AG09319 (cell line): ENCODE measurements around the gene OLFML2A.
"Not testable (repeated sequence)": the region's sequence is repeated elsewhere in the genome, so short reads cannot be mapped to it uniquely, and the experiment has no call there.

Experiments
- DNase-seq: peaks from one replicate; pipeline ENCODE4 v3.0.0-alpha.2; 2010; ENCODE audit warnings: low read depth; ENCODE audit errors: extremely low read depth
- TF ChIP-seq, protein P1 (sequence below): IDR thresholded peaks from 2 replicates; pipeline ENCODE4 v1.5.1; 2011; ENCODE audit warnings: low read depth, mild to moderate bottlenecking, inconsistent platforms, low read length, moderate library complexity

OLFML2A gene

DNA sequence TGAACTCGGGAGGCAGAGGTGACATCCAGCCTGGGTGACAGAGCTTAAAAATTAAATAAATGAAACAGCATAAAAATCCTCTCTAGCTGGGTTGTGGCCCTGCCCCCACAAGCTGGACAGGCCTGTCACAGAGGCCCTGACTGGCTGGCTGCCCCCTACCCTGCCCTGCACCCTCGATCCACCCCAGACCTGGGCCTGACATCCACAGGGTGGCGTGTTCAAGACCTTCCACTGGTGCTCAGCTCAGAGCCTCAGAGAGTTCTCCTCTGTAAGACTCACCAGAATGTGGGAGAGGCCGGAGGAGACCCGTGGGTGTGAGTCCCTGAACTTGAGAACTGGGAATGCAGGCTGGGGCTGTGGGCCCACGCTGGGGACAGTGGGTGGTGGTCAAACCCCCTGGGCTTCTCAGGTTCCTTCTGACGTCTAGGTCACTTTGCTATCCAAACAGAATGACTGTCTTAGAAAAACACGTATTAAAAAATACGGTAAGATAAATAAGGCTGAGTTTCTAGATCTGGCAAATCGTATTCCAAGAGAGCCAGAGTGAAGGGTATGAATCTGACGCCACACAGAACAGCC, 66.6 kb downstream of the OLFML2A start:
- TF ChIP-seq, protein P1, sequence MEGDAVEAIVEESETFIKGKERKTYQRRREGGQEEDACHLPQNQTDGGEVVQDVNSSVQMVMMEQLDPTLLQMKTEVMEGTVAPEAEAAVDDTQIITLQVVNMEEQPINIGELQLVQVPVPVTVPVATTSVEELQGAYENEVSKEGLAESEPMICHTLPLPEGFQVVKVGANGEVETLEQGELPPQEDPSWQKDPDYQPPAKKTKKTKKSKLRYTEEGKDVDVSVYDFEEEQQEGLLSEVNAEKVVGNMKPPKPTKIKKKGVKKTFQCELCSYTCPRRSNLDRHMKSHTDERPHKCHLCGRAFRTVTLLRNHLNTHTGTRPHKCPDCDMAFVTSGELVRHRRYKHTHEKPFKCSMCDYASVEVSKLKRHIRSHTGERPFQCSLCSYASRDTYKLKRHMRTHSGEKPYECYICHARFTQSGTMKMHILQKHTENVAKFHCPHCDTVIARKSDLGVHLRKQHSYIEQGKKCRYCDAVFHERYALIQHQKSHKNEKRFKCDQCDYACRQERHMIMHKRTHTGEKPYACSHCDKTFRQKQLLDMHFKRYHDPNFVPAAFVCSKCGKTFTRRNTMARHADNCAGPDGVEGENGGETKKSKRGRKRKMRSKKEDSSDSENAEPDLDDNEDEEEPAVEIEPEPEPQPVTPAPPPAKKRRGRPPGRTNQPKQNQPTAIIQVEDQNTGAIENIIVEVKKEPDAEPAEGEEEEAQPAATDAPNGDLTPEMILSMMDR: no peak
- no peak for DNase-seq

DNA sequence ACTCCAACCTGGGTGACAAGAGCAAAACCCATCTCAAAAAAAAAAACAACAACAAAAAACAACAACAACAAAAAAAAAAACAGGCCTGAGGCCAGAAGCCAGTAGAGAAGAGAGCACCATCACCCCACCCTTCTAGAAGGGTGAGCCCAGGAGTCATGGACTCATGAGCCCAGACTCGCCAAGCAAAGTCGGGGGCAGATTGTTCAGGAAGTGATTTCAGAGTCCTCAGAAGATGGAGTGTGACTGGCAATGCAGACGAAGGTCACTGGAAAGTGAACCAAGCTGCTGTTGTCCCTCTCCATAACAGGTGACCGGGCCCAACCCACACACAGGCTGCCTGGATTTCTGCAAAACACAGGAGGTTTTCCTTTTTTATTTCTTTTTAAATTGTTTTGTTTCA, 67.4 kb downstream of the OLFML2A start:
- DNase-seq: no peak
- TF ChIP-seq, protein P1: no peak

DNA sequence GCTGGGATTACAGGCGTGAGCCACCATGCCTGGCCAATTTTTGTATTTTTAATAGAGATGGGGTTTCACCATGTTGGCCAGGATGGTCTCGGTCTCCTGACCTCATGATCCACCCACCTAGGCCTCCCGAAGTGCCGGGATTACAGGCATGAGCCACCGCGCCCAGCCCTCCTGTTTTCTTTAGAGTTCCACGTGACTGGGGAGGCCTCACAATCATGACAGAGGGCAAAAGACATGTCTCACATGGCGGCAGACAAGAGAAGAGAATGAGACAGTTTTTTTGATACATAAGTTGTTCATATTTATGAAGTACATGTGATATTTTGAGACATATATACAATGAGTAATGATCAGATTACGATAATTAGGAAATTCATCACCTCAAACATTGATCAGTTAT, 69.5 kb downstream of the OLFML2A start:
- not testable (repeated sequence) for DNase-seq

DNA sequence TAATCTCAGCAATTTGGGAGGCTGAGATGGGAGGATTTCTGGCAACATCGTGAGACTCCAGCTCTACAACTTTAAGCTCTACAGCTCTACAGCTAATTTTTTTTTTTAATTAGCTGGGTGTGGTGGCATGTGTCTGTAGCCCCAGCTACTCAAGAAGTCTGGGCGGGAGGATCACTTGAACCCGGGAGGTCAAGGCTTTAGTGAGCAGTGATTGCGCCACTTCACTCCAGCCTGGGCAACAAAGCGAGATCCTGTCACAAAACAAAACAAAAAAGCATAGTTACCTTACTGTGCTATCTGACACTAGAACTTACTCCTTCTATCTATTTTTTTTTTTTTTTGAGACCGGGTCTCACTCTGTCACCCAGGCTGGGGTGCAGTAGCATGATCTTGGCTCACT, 70.0 kb downstream of the OLFML2A start:
- no peak for DNase-seq
- TF ChIP-seq, protein P1: no peak

DNA sequence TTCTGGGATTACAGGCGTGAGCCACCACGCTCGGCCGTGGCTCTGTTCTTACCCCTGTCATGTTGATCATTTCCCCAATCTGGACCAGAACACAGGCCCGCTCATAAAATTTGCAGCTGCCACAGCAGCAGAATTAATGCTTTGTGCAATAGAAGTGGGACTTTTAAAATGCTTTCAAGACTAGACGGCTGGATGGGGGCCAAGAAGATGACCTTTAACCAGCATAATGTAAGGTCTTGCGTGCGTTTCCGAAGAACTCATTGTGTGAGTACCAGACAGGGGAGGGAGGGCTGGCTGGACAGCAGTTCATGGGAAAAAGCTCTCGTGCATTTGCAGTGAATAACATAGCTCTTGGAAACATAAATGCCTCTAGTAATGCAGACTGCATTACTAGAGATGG, 72.9 kb downstream of the OLFML2A start:
- TF ChIP-seq, protein P1: no peak
- DNase-seq: no peak

DNA sequence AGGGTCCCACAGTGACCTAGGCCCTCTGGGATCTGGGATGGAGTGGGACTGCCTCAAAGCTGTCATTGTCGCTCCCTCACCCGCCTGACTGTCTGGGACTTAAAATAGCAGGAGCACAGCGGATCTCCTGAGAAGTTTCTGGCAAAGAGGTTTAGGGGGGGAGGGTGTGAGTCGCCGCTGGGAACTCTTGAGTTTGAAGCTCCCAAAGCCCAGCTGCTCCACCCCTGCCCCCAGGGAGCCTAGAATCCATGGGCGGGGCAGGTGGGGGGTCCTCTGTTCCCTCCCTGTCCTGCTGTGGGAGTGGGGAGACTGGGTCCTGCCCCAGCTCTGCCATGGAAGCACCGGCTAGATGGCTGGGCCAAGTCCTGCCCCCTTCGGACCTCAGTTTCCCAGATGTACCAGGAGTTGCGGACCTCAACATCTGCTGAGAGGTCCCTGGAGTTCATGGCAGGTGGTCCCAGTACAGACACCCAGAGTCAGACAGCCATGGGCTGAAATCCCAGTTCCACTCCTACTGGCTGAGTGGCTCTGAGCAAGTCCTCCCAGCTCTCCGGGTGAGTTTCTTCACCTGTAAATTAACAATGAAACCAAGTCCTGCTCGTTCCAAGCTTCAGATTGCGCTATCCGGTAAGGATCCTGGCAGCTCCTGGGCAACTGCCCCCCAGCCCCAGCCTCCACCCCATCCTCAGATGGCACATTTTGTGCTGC, 75.3 kb downstream of the OLFML2A start:
- TF ChIP-seq, protein P1: no peak
- no peak for DNase-seq

DNA sequence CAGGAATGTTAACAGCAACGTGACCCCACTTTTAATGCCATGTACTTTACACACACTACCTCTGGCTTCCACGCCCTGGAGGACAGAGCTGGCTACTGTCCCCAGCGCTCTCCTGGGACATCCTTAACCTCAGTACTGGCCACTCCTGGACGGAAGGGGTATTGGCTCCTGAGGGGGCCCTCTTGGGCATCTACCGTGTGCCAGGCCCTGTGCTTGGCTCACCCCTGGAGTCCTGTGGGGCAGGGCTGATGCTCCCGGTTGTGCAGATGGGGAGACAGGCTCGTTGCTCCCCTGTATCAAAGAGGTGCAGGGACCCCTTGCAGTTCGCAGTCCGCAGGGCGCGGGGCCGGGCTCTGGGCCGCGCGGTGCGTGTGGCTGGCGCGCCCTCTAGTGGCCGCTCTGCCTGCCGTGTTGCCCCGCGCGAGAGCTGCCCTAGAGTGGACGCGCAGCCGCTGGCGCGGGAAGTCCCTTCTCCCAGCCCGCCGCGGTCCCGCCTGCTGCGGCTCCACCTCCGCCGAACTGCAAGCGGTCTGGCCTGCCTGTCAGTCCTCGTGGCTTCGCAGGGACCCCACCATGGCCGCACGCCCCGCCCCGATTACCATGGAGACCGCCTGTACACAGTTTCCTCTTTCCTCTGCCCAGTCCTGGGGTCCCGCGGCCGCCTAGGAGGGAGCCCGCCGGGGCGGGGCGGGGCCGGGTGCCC, 76.0 kb downstream of the OLFML2A start, which contains the start of gene WDR38:
Gene WDR38 (plus strand): TSS at position 632 of the 703 bp plus-strand sequence. CDS start 72 bp downstream, outside the sequence.
- DNase-seq: peak; percentile 18
- TF ChIP-seq, protein P1: peak; percentile 73
